WI38 (cell line): Measurements from ENCODE around the gene GIT2.
A peak's percentile ranks its signal among the peaks of the same experiment; 100 is the strongest.

Experiments used
- H3K4me3 ChIP-seq: 2 replicates; pipeline ENCODE4 v1.5.1; 2011; ENCODE audit warnings: low read depth, mild to moderate bottlenecking, control low read depth, low read length
- TF ChIP-seq, protein P1 (sequence below): IDR thresholded peaks from 2 replicates; pipeline ENCODE4 v1.5.1; 2012; ENCODE audit warnings: low read depth, mild to moderate bottlenecking, control low read depth, low read length

Gene GIT2

DNA sequence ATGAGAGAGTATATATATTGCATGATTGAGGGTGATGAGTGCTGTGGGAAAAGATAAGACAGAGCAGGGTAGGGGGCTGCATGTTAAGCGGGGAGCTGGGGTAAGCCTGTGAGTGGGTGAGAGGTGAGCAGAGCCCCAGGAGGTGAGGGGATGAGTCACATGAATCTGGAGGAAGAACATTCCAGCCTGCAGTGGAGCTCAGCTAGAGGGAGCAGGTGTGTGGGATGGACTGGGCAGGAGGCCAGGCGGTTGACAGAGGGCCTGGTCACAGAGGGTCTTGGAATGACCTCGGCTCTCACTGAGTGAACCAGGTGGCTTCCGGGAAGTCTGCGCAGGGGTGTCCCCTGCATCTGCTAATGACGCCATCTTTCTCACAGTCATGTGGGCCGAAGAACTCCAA is 44.4 kb downstream of the GIT2 start:
- H3K4me3 ChIP-seq = 0 out of 2 replicates have a peak overlapping the region, but pooled peaks have one; percentile 4
- TF ChIP-seq, protein P1, sequence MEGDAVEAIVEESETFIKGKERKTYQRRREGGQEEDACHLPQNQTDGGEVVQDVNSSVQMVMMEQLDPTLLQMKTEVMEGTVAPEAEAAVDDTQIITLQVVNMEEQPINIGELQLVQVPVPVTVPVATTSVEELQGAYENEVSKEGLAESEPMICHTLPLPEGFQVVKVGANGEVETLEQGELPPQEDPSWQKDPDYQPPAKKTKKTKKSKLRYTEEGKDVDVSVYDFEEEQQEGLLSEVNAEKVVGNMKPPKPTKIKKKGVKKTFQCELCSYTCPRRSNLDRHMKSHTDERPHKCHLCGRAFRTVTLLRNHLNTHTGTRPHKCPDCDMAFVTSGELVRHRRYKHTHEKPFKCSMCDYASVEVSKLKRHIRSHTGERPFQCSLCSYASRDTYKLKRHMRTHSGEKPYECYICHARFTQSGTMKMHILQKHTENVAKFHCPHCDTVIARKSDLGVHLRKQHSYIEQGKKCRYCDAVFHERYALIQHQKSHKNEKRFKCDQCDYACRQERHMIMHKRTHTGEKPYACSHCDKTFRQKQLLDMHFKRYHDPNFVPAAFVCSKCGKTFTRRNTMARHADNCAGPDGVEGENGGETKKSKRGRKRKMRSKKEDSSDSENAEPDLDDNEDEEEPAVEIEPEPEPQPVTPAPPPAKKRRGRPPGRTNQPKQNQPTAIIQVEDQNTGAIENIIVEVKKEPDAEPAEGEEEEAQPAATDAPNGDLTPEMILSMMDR = no peak

DNA sequence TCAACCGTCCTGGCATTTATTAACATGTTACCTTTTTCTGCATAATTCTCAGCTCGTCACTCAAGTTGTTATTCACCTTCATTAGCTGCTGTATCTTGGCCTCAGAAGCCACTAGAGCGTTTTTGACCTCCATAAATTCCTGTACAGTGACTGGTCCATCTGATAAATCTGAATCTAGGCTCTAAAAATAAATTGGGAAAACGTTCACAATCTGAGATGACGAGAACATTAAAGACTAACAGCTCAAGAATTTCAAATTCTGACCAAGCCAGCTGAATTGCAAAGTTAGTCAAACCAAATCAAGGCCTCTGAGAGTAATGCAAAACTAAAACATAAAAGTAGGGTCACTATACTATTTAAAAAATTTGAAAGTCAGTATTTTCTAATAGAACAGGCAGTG is 45.0 kb downstream of the GIT2 start:
- no peak overlapping the region for H3K4me3 ChIP-seq
- TF ChIP-seq, protein P1 = no peak

DNA sequence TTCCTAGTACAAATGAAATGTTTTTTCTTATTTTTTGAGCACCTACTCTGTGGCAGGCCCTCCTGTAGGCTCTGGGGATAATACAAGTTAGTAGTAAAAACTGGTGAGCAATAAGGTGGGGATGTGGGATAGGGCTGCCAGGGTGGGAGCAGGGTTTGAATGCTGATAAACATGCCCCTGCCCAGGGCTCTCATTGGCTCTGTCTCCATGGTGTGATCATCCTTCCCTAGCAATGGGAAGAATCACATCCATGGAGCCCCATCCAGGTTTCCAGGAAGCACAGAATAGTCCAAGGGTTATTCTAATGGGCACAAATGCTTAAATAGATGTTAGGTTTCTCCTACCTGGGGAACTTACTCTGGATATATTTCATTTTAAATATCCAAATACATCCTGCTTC is 45.5 kb downstream of the GIT2 start:
- no peak overlapping the region for H3K4me3 ChIP-seq
- TF ChIP-seq, protein P1 = no peak

DNA sequence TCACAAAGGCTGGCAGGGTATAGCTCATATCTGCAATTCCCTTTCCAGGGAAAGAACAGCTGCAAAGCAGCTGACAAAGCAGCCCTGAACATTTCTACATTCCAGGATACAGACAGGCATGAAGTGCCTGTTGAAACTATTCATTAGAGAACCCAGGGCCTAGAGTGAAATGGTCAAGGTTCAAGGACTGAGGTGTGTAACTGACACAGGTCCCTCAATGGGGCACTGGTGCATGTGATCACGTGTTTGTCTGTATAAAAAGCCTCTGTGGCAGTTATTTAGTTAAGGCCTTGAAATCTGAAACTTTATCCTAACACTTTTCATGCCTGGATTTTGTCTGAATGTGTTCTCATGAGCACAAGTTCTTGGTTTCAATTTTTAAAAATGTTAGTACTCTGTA is 47.1 kb downstream of the GIT2 start:
- H3K4me3 ChIP-seq = no peak overlapping the region
- TF ChIP-seq, protein P1 = no peak

DNA sequence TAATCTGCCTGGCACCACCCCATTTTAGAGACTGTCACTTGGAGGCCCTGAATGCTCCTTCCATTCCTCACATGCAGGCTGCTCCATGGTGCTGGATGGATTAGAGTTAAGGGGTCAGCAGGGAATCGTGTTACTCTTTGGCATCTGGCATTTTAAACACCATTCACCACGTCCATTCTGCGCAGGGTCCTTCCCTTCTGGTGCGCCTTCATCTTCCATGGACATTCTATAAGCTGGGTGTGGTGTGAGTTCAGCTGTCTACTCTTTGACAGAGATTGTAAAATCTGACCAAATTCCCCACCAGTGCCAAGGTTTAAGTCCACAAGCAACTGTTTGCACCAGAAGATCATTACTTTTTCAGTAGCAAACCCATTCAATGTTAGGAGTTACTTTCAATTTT is 47.8 kb downstream of the GIT2 start:
- TF ChIP-seq, protein P1 = no peak
- no peak overlapping the region for H3K4me3 ChIP-seq

DNA sequence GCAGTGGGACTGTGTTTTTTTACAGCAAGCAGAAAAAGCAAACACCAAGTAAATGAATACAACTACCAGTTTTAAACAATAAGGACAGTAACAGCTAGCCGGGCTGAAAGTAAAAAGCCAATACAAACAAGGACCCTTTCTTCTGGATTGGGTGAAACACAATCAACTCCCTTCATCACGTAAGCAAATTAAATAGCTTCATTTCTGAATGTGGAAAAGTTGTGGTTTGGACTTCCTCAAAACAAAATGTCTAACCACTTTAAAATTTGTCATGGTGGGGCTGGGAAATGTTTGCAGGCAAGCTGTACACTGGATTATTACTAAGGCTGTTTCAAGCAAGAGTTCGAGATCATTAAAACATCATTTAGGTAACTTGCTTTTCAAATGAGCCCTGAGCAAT is 48.6 kb downstream of the GIT2 start:
- TF ChIP-seq, protein P1 = no peak
- no peak overlapping the region for H3K4me3 ChIP-seq

DNA sequence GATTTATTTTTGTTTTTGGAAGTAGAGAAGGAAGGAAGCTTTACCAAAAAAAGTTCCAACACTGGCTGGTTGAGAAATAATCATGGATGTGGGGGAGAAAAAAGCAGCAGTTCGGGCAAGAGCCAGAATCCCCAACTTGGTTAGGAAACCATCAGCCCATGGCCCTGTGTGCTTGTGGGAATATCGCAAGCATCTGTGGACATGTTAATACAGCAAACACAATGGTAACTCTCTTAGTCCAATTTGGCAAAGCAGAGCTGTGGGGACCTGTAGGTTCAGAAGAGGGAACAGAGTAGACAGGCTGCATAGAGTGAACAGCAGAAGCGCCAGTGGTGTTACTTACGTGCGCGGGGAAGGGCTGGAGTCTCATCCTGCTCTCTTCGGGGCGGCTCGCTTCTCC is 49.3 kb downstream of the GIT2 start:
- H3K4me3 ChIP-seq = no peak overlapping the region
- TF ChIP-seq, protein P1 = no peak
